Skeletal muscle tissue (tissue), 4 donors: ENCODE results near the gene TGM5. TPM values are rescaled to one million over a fixed set of nuclear protein-coding genes. Genes with fewer than 3 reads are reported as not detected.
A peak's percentile ranks its signal among the peaks of the same experiment; 100 is the strongest.
"Not testable (repeated sequence)": the region's sequence is repeated elsewhere in the genome, so short reads cannot be mapped to it uniquely, and the experiment has no call there.

ENCODE experiments used
- H3K27ac ChIP-seq: one replicate; pipeline ENCODE4 v1.7.0; 2013; ENCODE audit warnings: mild to moderate bottlenecking, low read depth, low read length, inconsistent platforms
- H3K27me3 ChIP-seq, 3 donors: one replicate each; pipeline ENCODE4 v1.7.0; 2013; ENCODE audit warnings: low read length in 3 of 3; ENCODE audit not compliant: control insufficient read depth in 3 of 3, insufficient read depth in 3 of 3
- H3K36me3 ChIP-seq, 3 donors: one replicate each; pipeline ENCODE4 v1.7.0; 2013; ENCODE audit warnings: low read length in 3 of 3; ENCODE audit not compliant: control insufficient read depth in 3 of 3, insufficient read depth in 3 of 3
- H3K4me1 ChIP-seq, 3 donors: one replicate each; pipeline ENCODE4 v1.7.0; 2013; ENCODE audit warnings: low read length in 3 of 3, mild to moderate bottlenecking in 3 of 3; ENCODE audit not compliant: control insufficient read depth in 3 of 3, insufficient read depth in 3 of 3
- H3K4me3 ChIP-seq, 3 donors: one replicate each; pipeline ENCODE4 v1.7.0; 2013; ENCODE audit warnings: low read length in 3 of 3
- H3K9ac ChIP-seq, 3 donors: one replicate each; pipeline ENCODE4 v1.7.0; 2013; ENCODE audit warnings: low read length in 3 of 3, mild to moderate bottlenecking in 3 of 3, moderate library complexity in 2 of 3, low read depth in 1 of 3
- H3K9me3 ChIP-seq, 3 donors: one replicate each; pipeline ENCODE4 v1.7.0; 2013; ENCODE audit warnings: low read length in 3 of 3; ENCODE audit not compliant: control insufficient read depth in 3 of 3
- total RNA-seq: library from RNA; depleted of rRNA; stranded (reverse); fragments of >200 nt; gene quantifications from one replicate; pipeline ENCODE4 v1.2.3, GENCODE V29; 2014
- donor health status: Osteomylitis.

The TGM5 gene
- total RNA-seq, 1 donor from 2014 or later, result not detected

DNA sequence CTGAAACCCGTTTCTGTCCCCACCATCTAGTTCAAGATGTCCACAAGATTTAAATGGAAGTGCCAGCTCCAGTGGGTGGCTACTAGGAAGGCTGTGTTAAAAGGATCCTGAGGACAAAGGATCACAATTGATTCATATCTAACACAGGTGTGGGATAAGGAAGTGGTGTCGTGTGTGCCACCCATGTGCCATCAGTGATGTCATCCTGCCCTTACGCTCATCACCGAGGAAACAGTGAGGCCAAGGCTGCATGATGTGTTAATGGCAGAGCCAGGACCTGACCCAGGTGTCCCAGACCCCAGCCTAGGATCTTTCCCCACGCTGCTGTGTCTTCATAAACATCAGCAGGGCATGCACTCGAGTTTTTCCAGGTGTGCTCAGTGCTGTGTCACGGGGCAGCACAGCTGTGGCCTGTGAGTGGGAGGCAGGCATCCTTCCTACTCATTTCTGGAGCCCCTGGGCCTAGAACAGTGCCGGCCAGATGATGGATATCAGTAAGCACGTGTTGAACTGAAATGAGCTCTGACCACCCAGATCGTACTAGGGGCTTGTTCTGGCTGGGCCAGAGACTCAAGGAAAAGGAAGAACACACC lies 10.6 kb upstream of the TGM5 start:
- Histone ChIP-seq H3K4me3 (no peak overlapping the region), H3K36me3 (no peaks in the 10 kb centered on the region), H3K9ac (peak overlapping the region in 1 of 3 donors; percentile 16), H3K4me1 (peaks cover 22 to 38% (median 36%) of the 10 kb centered on the region in 3 donors), H3K27me3 (peaks cover 0 to 6% (median 0%) of the 10 kb centered on the region in 3 donors), H3K27ac (no peak overlapping the region), H3K9me3 (no peaks in the 10 kb centered on the region)

DNA sequence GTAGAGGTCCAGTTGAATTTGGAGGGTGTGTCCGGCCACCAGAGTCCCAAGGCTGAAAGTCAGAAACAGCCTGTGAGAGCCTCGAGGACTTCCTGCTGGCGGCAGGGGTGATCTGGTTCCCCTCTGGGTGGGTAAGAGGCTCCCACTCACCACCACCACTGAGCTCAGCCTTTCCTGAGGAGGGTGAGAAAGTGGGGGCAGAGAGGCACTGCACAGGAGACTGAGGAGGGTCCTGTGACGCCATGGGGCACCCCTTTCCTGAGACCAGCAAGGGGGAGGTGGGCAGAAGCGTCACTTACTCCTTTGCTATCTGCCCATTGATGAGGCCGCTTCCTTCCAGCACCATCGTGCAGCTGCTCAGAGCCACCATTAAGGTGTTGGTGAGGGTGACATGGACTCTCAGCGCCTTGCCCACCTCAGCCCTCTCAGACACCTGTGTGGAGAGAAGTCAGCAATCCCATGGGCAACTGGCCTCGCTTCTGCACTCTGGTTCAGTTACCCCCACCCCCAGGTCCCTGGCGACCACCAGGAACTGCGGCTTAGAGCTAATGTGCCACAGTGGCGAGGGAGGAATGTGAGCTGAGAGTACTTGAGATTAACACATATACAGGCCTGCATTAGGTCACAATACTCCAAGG lies 10.0 kb upstream of the TGM5 start:
- Histone ChIP-seq H3K4me3 (no peak overlapping the region), H3K4me1 (peaks cover 22 to 38% (median 36%) of the 10 kb centered on the region in 3 donors), H3K9ac (no peak overlapping the region), H3K27ac (no peak overlapping the region), H3K9me3 (no peaks in the 10 kb centered on the region), H3K27me3 (peaks cover 0 to 6% (median 0%) of the 10 kb centered on the region in 3 donors), H3K36me3 (no peaks in the 10 kb centered on the region)

DNA sequence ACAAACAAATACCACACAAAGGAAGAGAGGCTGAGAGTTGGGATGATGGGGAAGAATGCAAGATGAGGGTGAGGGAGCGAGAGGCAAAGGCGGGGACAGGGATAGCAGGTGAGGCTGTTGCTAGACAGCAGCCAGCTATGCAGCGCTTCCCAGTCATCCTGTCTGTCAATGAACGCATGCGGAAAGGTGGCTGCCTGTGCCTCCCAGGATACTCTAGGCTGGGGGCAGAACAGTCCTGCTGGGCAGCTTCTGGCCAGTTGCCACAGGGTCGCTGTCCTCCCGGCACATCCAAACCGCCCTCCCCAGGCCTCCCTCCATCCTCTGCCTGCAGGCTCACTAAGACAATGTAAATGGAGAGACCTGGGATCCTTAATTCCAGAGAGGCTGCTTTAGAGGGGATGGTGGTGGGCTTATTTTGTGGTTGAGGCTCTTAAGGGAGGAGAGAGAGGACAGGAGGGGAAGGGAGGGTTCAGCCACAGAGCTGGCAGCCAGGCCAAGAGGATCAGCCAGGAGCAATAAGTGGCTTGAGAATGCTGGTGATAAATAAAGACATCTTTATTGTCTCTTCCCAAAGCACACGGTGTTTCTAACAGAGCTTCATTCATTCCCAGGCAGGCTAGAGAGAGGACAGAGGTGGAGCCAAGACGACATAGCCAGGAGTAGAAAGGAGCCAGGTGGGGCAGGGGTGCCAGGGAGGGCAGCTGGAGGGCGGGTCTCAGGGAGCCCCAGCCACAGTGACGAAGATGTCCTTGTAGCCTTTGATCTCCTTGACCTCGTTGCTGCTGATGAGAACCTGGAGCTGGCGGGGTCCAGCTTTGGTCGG lies 9.2 kb upstream of the TGM5 start:
- no peak overlapping the region for H3K4me3 ChIP-seq

DNA sequence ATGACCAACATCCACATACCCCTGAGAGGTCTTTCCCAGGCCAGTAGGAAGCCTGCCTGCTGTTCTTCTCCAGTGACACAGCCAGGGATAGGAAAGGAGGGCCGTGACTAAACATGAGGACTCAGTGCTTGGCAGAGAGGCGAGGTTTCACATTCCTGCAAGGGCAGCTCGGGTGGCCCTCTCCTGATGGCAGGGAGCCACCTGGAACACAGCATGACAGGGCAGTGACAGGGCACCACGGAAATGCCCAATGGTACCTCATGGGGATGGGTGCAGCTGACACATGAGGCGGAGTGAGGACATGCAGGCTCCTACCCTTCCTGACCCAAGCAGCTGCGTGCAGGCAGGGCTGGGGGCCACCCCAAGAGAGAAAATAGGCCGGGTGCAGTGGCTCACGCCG lies 7.4 kb upstream of the TGM5 start:
- peak overlapping the region in 1 of 3 donors; percentile 13 for H3K4me3 ChIP-seq
- H3K36me3 ChIP-seq, result no peaks in the 10 kb centered on the region
- peaks cover 19 to 34% (median 33%) of the 10 kb centered on the region in 3 donors for H3K4me1 ChIP-seq
- peak overlapping the region; percentile 77 for H3K27ac ChIP-seq
- peaks cover 0 to 6% (median 0%) of the 10 kb centered on the region in 3 donors for H3K27me3 ChIP-seq
- H3K9ac ChIP-seq, result peak overlapping the region in 1 of 3 donors; percentile 40
- no peaks in the 10 kb centered on the region for H3K9me3 ChIP-seq

More for the DNA sequence above, 9.2 kb upstream of the TGM5 start:
- peaks cover 0 to 6% (median 0%) of the 10 kb centered on the region in 3 donors for H3K27me3 ChIP-seq
- H3K4me1 ChIP-seq, result peaks cover 22 to 38% (median 36%) of the 10 kb centered on the region in 3 donors
- no peak overlapping the region for H3K9ac ChIP-seq
- H3K36me3 ChIP-seq, result no peaks in the 10 kb centered on the region
- no peaks in the 10 kb centered on the region for H3K9me3 ChIP-seq
- no peak overlapping the region for H3K27ac ChIP-seq

DNA sequence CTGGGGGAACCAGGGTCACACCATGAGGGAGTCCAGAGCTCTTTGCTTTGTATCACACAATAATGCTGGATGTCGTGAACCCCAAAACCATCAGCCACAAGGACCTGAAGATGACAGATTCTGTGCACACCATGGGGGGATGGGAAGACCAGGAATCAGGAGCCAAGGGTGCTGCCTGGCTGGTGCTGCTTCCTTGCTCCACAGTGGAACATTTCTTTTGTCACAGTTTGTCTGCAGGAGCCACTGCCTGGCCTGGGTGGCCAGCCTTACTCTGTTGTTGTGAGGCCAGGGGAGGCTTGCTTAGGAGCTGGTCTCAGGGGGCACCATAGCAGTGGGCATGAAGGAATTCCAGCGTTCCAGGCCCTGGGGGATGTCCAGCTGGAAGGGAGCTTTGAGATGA lies 6.5 kb upstream of the TGM5 start:
- Histone ChIP-seq H3K27me3 (peaks cover 0 to 6% (median 4%) of the 10 kb centered on the region in 3 donors), H3K4me3 (no peak overlapping the region), H3K9me3 (no peaks in the 10 kb centered on the region), H3K36me3 (no peaks in the 10 kb centered on the region), H3K27ac (peak overlapping the region; percentile 77), H3K9ac (no peak overlapping the region), H3K4me1 (peaks cover 19 to 33% (median 33%) of the 10 kb centered on the region in 3 donors)

DNA sequence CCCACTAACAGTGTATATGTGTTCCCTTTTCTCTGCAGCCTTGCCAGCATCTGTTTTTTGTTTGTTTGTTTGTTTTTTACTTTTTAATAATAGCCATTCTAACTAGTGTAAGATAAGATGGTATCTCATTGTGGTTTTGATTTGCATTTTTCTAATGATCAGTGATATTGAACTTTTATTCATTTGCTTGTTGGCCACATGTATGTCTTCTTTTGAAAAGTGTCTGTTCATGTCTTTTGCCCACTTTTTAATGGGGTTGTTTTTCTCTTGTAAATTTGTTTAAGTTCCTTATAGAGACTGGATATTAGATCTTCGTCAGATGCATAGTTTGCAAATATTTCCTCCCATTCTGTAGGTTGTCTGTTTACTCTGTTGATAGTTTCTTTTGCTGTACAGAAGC lies 5.2 kb upstream of the TGM5 start:
- not testable (repeated sequence) for H3K27ac ChIP-seq, H3K4me3 ChIP-seq, H3K27me3 ChIP-seq, H3K9me3 ChIP-seq, H3K9ac ChIP-seq, H3K36me3 ChIP-seq
- H3K4me1 ChIP-seq, result peaks cover 10 to 23% (median 20%) of the 10 kb centered on the region in 3 donors

DNA sequence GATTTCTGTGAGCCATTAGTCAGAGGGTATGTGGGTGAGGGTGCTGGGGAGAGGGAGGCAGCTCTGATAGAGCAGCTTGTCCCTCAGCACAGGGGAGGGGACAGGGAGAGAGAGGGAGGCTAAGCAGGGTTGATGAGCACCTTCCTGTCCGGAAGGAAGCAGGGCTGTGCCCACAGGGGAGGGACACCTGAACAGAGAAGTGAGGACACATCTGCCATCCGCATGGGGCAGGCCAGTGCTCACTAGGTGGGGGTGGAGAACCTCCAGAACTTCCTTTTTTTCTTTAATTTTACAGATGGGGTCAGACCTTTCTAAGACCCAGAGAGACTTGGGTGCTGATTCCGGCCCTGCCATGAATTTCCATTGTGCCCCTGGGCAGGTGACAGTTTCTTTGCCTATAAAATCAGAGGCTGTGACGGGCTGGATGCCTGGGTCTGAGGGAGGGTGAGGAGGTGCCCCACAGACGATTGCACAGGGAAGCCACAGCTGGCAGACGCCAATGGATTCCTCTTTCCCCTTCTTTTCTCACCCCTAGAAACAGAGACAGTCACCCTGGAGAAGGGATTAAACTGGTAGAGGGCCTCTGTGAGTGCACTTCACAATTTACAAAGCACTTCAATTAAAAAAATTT lies 4.1 kb upstream of the TGM5 start:
- no peak overlapping the region for H3K9ac ChIP-seq
- no peaks in the 10 kb centered on the region for H3K36me3 ChIP-seq
- H3K9me3 ChIP-seq, result no peaks in the 10 kb centered on the region
- no peak overlapping the region for H3K27ac ChIP-seq
- H3K27me3 ChIP-seq, result peaks cover 0 to 4% (median 0%) of the 10 kb centered on the region in 3 donors
- H3K4me1 ChIP-seq, result peaks cover 5 to 15% (median 8%) of the 10 kb centered on the region in 3 donors
- no peak overlapping the region for H3K4me3 ChIP-seq

DNA sequence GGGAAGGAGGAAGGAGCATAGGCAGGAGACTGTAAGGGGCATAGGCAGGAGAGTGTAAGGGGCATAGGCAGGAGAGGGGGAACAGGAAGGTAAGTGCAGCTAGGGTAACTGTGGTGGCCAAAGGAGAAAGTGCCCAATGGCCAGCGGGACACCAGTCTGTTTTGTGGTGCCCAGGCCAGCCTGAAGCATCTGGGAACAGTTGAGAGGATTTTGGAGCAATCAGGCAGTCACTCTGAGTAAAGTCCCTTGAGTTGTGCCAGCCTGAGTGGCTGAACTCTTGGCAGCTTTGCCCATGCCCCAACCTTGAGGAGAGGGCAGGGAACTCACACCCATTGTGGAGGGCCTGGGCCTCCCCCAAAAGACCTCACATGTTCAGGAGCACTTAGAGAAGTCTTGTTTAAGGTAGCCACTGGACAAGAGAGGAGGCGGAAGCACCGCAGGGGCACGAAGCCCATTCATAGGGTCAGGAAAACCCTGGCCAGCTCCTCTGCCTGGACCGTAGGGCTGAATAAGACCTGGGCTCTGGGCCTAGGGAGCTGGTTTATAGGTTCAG lies 3.5 kb upstream of the TGM5 start:
- no peak overlapping the region for H3K27ac ChIP-seq
- no peaks in the 10 kb centered on the region for H3K9me3 ChIP-seq
- peaks cover 3 to 13% (median 4%) of the 10 kb centered on the region in 3 donors for H3K4me1 ChIP-seq
- H3K36me3 ChIP-seq, result no peaks in the 10 kb centered on the region
- peaks cover 0 to 4% (median 0%) of the 10 kb centered on the region in 3 donors for H3K27me3 ChIP-seq
- no peak overlapping the region for H3K9ac ChIP-seq
- no peak overlapping the region for H3K4me3 ChIP-seq
